ENCODE measurements around the gene SLC47A1.
"Not testable (repeated sequence)": the region's sequence is repeated elsewhere in the genome, so short reads cannot be mapped to it uniquely, and the experiment has no call there.

DNA sequence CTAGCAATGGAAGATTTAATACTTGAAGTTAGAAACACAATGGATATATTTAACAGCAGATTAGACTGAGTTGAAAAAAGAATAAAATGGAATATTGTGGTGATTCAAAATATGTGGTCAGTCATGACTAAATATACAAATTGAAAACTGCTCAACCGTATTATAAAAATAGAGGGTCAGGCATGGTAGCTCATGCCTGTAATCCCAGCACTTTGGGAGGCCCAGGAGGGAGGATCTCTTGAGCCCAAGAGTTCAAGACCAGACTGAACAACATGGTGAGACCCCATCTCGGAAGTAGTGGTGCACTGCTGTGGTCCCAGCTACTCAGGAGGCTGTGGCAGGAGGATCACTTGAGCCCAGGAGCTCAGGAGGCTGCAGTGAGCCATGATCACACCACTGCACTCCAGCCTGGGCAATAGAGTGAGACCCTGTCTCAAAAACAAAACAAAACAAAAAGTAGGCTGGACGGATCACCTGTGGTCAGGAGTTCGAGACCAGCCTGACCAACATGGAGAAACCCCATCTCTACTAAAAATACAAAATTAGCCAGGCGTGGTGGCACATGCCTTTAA lies 24.3 kb upstream of the SLC47A1 start:
- TF ChIP-seq EZH2 (IDR thresholded peaks at IDR 0.05; ENCODE audit: low read length): not testable (repeated sequence)
- TF ChIP-seq, protein P1, sequence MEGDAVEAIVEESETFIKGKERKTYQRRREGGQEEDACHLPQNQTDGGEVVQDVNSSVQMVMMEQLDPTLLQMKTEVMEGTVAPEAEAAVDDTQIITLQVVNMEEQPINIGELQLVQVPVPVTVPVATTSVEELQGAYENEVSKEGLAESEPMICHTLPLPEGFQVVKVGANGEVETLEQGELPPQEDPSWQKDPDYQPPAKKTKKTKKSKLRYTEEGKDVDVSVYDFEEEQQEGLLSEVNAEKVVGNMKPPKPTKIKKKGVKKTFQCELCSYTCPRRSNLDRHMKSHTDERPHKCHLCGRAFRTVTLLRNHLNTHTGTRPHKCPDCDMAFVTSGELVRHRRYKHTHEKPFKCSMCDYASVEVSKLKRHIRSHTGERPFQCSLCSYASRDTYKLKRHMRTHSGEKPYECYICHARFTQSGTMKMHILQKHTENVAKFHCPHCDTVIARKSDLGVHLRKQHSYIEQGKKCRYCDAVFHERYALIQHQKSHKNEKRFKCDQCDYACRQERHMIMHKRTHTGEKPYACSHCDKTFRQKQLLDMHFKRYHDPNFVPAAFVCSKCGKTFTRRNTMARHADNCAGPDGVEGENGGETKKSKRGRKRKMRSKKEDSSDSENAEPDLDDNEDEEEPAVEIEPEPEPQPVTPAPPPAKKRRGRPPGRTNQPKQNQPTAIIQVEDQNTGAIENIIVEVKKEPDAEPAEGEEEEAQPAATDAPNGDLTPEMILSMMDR (optimal IDR thresholded peaks at IDR 0.05 in 1 of 3, IDR thresholded peaks at IDR 0.05 in 1 of 3, conservative IDR thresholded peaks at IDR 0.05 in 1 of 3; ENCODE audit: extremely low read depth in 1 of 3, insufficient read depth in 2 of 3, low read length in 3 of 3): not testable (repeated sequence)
